Kidney (tissue), 14 donors: Measurements from ENCODE around the gene CELF4. TPM values are rescaled to one million over a fixed set of nuclear protein-coding genes. Genes with fewer than 3 reads are reported as not detected.

Source experiments
- DNase-seq, 5 donors: peaks; one replicate each; pipeline ENCODE4 v3.0.0-alpha.2; 2013 to 2020
- FAIRE-seq: peaks from 2 replicates; lab custom pipeline; 2012; peaks lifted over from hg19 to GRCh38; lab: Jason Lieb, UNC
- H3K27ac ChIP-seq, 2 donors: one replicate each; pipeline ENCODE4 v1.7.0; 2013; ENCODE audit warnings: low read depth in 2 of 2, low read length in 2 of 2, inconsistent platforms in 1 of 2
- H3K27me3 ChIP-seq: one replicate; pipeline ENCODE4 v1.7.1; 2013; ENCODE audit warnings: low read length, inconsistent platforms; ENCODE audit not compliant: control insufficient read depth, insufficient read depth
- H3K36me3 ChIP-seq, 3 donors: one replicate each; pipeline versions ENCODE4 v1.7.0 to v1.7.1; 2013; ENCODE audit warnings: low read length in 3 of 3, control low read depth in 1 of 3, inconsistent platforms in 1 of 3; ENCODE audit not compliant: insufficient read depth in 3 of 3, control insufficient read depth in 2 of 3
- H3K4me1 ChIP-seq, 3 donors: one replicate each; pipeline versions ENCODE4 v1.7.0 to v1.7.1; 2013; ENCODE audit warnings: low read length in 3 of 3, inconsistent platforms in 1 of 3, low read depth in 1 of 3; ENCODE audit not compliant: control insufficient read depth in 2 of 3, insufficient read depth in 2 of 3
- H3K4me3 ChIP-seq, 3 donors: one replicate each; pipeline versions ENCODE4 v1.7.0 to v1.8.1; 2013; ENCODE audit warnings: low read length in 3 of 3, control low read depth in 1 of 3, inconsistent platforms in 1 of 3
- H3K9ac ChIP-seq, 3 donors: one replicate each; pipeline versions ENCODE4 v1.7.0 to v1.7.1; 2013; ENCODE audit warnings: low read length in 3 of 3, control low read depth in 1 of 3, inconsistent platforms in 1 of 3
- H3K9me3 ChIP-seq, 3 donors: one replicate each; pipeline versions ENCODE4 v1.7.0 to v1.7.1; 2013; ENCODE audit warnings: low read length in 3 of 3, control low read depth in 1 of 3, inconsistent platforms in 1 of 3; ENCODE audit not compliant: control insufficient read depth in 2 of 3, insufficient read depth in 1 of 3
- intact Hi-C: fragments of 100-400 bp; cut with DNase I; formaldehyde crosslinking; loops from one replicate; pipeline ENCODE4 v1.11.1; 2022
- polyA plus RNA-seq: library from polyadenylated mRNA; stranded (reverse); fragments of 350-450 nt; fragmentation: Illumina TruSeq; extraction: RNeasy Lipid Tissue Mini Kit (QIAGEN cat#74804); gene quantifications from one replicate; pipeline ENCODE4 v1.2.3, GENCODE V29; 2014; ENCODE audit warnings: low read depth, low replicate concordance; ENCODE audit not compliant: insufficient read depth
- total RNA-seq: library from RNA; stranded (reverse); fragmentation: NEBNext Ultra II Directional; extraction: Animal tissue kit (Norgen Biotek cat#: 25700); gene quantifications from one replicate; pipeline ENCODE4 v1.2.1, GENCODE V29; 2021
- TF ChIP-seq, protein P1 (sequence below): IDR thresholded peaks from 3 replicates; pipeline ENCODE4 v1.5.1; 2012; ENCODE audit warnings: mild to moderate bottlenecking, moderate library complexity, borderline replicate concordance; ENCODE audit not compliant: insufficient read depth; ENCODE audit errors: extremely low read depth
- donor health status: control.
- donor health status: control.
- donor health status: control.
- donor health status: control.
- donor health status: control.
- donor health status: DM: yes; HTN: yes; CAD: no.
- donor health status: Normal renal cell carcinoma (clear cell type).

Gene CELF4
- total and polyA plus RNA-seq, 2 donors from 2014 or later = 0.85 to 1.5 TPM

- no peak overlapping the region for H3K9ac ChIP-seq
- H3K4me1 ChIP-seq = no peaks in the 10 kb centered on the region
- no peaks in the 10 kb centered on the region for H3K9me3 ChIP-seq
- no peaks in the 10 kb centered on the region for H3K36me3 ChIP-seq
- TF ChIP-seq, protein P1, sequence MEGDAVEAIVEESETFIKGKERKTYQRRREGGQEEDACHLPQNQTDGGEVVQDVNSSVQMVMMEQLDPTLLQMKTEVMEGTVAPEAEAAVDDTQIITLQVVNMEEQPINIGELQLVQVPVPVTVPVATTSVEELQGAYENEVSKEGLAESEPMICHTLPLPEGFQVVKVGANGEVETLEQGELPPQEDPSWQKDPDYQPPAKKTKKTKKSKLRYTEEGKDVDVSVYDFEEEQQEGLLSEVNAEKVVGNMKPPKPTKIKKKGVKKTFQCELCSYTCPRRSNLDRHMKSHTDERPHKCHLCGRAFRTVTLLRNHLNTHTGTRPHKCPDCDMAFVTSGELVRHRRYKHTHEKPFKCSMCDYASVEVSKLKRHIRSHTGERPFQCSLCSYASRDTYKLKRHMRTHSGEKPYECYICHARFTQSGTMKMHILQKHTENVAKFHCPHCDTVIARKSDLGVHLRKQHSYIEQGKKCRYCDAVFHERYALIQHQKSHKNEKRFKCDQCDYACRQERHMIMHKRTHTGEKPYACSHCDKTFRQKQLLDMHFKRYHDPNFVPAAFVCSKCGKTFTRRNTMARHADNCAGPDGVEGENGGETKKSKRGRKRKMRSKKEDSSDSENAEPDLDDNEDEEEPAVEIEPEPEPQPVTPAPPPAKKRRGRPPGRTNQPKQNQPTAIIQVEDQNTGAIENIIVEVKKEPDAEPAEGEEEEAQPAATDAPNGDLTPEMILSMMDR = no peak
- DNase-seq (peak in 1 of 5 donors; percentile 39), FAIRE-seq (no peak)
- no peaks in the 10 kb centered on the region for H3K27me3 ChIP-seq
- H3K4me3 ChIP-seq = no peak overlapping the region
- intact Hi-C loops = no loop called here
- no peak overlapping the region for H3K27ac ChIP-seq
These were observed 122.1 kb downstream of the CELF4 start for GRCh38 chr18:37443325-37444055.

DNA sequence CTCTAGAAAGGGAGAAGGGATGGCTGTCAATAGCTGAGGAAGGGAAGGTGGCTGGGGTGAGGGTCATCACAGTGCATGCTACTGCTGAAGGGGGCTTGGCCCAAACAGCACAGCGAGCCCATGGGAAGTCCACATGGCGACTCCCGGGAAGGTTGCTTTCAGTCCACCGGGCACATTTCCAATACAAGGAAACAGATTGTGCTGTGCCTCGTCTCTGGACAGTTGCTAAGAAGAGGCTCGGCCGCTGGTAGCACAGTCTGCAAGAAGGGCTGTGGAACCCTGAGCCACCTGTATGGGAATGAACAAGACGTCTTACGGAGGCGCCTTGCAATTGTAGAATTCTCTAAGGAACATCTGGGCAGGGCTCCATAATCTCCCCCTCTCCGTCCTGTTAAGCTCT, 123.1 kb downstream of the CELF4 start:
- FAIRE-seq = no peak
- Histone ChIP-seq H3K27me3 (no peaks in the 10 kb centered on the region), H3K27ac (no peak overlapping the region), H3K36me3 (no peaks in the 10 kb centered on the region), H3K4me3 (no peak overlapping the region), H3K9ac (no peak overlapping the region), H3K4me1 (no peaks in the 10 kb centered on the region), H3K9me3 (peaks cover 0 to 5% (median 0%) of the 10 kb centered on the region in 3 donors)
- no peak for DNase-seq
- intact Hi-C loops = no loop called here
- TF ChIP-seq, protein P1 = no peak

- peaks cover 0 to 5% (median 0%) of the 10 kb centered on the region in 3 donors for H3K9me3 ChIP-seq
- TF ChIP-seq, protein P1 = no peak
- no peak overlapping the region for H3K4me3 ChIP-seq
- no peak overlapping the region for H3K27ac ChIP-seq
- H3K4me1 ChIP-seq = no peaks in the 10 kb centered on the region
- H3K9ac ChIP-seq = no peak overlapping the region
- intact Hi-C loops = no loop called here
- DNase-seq = no peak
- FAIRE-seq = no peak
- no peaks in the 10 kb centered on the region for H3K27me3 ChIP-seq
- H3K36me3 ChIP-seq = no peaks in the 10 kb centered on the region
These were observed 123.8 kb downstream of the CELF4 start for GRCh38 chr18:37441821-37442220.

DNA sequence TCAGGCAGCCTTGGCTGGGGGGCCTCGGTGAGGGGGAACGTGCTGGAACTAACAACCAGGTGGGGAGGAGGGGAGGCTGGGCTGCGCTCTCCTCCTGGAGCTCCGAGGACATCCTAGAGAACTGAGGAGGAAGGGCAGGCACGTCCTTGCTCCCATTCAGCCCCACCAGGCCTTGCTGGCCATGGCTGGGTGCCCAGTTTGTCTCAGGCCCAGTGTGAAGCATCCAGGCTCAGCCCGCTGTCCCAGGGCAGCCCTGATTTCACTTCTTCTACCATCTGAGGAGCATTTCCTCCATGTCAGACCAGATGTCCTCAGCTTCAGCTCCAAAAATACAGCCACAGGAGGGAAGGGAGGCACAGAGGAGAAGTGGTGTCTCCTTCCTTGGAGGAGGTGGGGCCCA, 125.4 kb downstream of the CELF4 start:
- Histone ChIP-seq H3K4me1 (peaks cover 0 to 3% (median 0%) of the 10 kb centered on the region in 3 donors), H3K9me3 (peaks cover 0 to 5% (median 0%) of the 10 kb centered on the region in 3 donors), H3K27me3 (no peaks in the 10 kb centered on the region), H3K27ac (no peak overlapping the region), H3K4me3 (no peak overlapping the region), H3K36me3 (no peaks in the 10 kb centered on the region), H3K9ac (no peak overlapping the region)
- no peak for DNase-seq
- no peak for FAIRE-seq
- intact Hi-C loops = no loop called here
- TF ChIP-seq, protein P1 = no peak
